HL-60 (cell line): ENCODE data around the gene RGP1.
A peak's percentile ranks its signal among the peaks of the same experiment; 100 is the strongest.

ENCODE experiments used
- DNase-seq, 2 experiments: peaks; one replicate each; pipeline ENCODE4 v3.0.0-alpha.2; 2010 to 2020; ENCODE audit warnings: low read depth in 1 of 2, low spot score in 1 of 2
- H3K27ac ChIP-seq: fragments of 250-450 bp; sonication (Bioruptor Pico); replicated peaks from 2 replicates; pipeline ENCODE4 v1.5.1; 2020; ENCODE audit warnings: mild to moderate bottlenecking, moderate library complexity
- H3K27me3 ChIP-seq: fragments of 250-450 bp; sonication (Bioruptor Pico); 2 replicates; pipeline ENCODE4 v1.5.1; 2021; ENCODE audit warnings: mild to moderate bottlenecking, moderate library complexity; ENCODE audit not compliant: insufficient read depth, poor library complexity, severe bottlenecking
- H3K4me3 ChIP-seq: replicated peaks from 2 replicates; pipeline ENCODE4 v1.5.1; 2011; ENCODE audit warnings: mild to moderate bottlenecking, control low read depth, low read length; ENCODE audit not compliant: insufficient read depth
- GABPA ChIP-seq: IDR thresholded peaks from 2 replicates; pipeline ENCODE4 v1.6.1; 2012; ENCODE audit warnings: low read depth
- POLR2AphosphoS5 ChIP-seq: IDR thresholded peaks from 2 replicates; pipeline ENCODE4 v1.6.1; 2012; ENCODE audit warnings: low read depth
- SPI1 ChIP-seq: IDR thresholded peaks from 2 replicates; pipeline ENCODE4 v1.6.1; 2012; ENCODE audit warnings: low read depth, mild to moderate bottlenecking, borderline replicate concordance
- TF ChIP-seq, protein P1 (sequence below): IDR thresholded peaks from 2 replicates; pipeline ENCODE4 v1.6.1; 2012; ENCODE audit warnings: low read depth; ENCODE audit not compliant: insufficient replicate concordance
- TF ChIP-seq, protein P2 (sequence below): IDR thresholded peaks from one replicate; pipeline ENCODE4 v1.5.1; 2011; ENCODE audit warnings: low read length, control low read depth, inconsistent platforms; ENCODE audit not compliant: insufficient read depth

The RGP1 gene

DNA sequence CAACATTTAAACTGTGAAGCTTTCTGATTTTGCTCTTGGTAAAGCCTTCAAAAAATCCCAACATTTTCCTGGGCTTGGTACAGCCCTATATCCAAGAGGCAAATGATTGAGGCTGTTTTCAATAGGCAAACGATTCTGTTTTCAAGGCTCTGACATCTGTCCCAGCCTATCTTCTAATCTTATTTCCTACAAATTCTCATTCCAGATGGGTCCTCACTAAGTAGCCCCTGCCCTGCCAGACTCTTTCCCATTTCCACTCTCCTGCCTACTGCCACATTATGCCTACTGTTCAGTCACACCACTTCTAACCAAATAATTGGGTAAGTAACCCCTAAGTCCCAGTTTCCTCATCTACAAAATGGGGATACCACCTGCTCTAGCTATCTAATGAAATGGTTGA, 3.5 kb upstream of the RGP1 start:
- DNase-seq: no peak

DNA sequence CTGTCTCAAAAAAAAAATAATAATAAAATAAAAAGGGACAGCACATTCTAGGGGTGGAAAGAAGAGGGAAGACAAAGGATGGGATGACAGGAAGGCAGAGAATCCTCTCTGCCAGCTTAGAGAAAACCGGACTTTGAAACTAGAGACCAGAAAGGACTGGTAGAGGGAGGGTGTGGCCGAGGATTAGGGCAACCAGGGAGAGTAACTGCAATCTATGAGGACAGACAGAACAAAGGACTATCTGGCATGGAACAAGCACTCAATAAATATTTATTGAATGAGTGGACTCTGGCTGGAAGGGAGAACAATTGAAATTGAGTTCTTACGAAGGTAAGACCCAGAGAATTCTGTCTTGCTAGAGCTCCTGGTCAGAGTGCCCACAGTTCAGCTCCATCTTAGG, 2.5 kb upstream of the RGP1 start:
- Histone ChIP-seq H3K27ac (no peak overlapping the region), H3K4me3 (peak overlapping the region; percentile 88), H3K27me3 (no peaks in the 10 kb centered on the region)
- DNase-seq: no peak
- TF ChIP-seq, protein P1, sequence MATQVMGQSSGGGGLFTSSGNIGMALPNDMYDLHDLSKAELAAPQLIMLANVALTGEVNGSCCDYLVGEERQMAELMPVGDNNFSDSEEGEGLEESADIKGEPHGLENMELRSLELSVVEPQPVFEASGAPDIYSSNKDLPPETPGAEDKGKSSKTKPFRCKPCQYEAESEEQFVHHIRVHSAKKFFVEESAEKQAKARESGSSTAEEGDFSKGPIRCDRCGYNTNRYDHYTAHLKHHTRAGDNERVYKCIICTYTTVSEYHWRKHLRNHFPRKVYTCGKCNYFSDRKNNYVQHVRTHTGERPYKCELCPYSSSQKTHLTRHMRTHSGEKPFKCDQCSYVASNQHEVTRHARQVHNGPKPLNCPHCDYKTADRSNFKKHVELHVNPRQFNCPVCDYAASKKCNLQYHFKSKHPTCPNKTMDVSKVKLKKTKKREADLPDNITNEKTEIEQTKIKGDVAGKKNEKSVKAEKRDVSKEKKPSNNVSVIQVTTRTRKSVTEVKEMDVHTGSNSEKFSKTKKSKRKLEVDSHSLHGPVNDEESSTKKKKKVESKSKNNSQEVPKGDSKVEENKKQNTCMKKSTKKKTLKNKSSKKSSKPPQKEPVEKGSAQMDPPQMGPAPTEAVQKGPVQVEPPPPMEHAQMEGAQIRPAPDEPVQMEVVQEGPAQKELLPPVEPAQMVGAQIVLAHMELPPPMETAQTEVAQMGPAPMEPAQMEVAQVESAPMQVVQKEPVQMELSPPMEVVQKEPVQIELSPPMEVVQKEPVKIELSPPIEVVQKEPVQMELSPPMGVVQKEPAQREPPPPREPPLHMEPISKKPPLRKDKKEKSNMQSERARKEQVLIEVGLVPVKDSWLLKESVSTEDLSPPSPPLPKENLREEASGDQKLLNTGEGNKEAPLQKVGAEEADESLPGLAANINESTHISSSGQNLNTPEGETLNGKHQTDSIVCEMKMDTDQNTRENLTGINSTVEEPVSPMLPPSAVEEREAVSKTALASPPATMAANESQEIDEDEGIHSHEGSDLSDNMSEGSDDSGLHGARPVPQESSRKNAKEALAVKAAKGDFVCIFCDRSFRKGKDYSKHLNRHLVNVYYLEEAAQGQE: no peak
- TF ChIP-seq POLR2AphosphoS5 (no peak), GABPA (no peak)

More for the DNA sequence above, 3.5 kb upstream of the RGP1 start:
- TF ChIP-seq SPI1: no peak
- TF ChIP-seq POLR2AphosphoS5: no peak
- TF ChIP-seq, protein P1: no peak
- TF ChIP-seq GABPA: no peak
- TF ChIP-seq, protein P2, sequence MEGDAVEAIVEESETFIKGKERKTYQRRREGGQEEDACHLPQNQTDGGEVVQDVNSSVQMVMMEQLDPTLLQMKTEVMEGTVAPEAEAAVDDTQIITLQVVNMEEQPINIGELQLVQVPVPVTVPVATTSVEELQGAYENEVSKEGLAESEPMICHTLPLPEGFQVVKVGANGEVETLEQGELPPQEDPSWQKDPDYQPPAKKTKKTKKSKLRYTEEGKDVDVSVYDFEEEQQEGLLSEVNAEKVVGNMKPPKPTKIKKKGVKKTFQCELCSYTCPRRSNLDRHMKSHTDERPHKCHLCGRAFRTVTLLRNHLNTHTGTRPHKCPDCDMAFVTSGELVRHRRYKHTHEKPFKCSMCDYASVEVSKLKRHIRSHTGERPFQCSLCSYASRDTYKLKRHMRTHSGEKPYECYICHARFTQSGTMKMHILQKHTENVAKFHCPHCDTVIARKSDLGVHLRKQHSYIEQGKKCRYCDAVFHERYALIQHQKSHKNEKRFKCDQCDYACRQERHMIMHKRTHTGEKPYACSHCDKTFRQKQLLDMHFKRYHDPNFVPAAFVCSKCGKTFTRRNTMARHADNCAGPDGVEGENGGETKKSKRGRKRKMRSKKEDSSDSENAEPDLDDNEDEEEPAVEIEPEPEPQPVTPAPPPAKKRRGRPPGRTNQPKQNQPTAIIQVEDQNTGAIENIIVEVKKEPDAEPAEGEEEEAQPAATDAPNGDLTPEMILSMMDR: no peak
- Histone ChIP-seq H3K4me3 (no peak overlapping the region), H3K27me3 (no peaks in the 10 kb centered on the region), H3K27ac (no peak overlapping the region)

DNA sequence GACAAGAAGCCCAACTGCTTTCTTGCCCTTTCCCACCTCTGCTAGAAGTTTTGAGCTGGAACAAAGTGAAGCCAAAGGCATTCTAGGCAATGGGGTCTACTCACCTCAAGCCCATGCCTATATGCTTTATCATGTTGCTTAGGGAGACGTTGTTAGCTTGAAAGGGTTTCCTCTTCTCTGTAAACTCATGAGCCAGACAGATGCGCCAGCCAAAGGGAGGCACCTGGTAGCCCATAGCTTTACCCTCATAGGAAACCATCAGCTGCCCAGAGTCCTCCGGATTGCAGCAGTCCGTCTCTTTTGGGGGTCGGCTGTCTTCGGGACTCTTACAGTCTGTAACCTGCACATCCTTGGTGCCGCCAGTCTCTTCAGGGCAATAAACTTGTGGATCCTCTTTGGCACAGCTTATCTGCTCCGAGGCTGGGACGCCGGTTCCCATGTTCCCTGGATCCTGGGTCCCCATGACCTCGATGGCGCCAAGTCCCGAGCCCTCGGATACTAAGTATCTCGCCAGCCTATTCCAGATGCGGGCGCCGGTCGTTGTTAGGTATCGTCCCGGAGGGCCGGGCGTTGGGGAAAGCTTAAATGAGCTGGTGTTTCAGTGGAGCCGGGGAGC, 737 bp upstream of the RGP1 start:
- peak overlapping the region; percentile 88 for H3K4me3 ChIP-seq
- TF ChIP-seq, protein P2: no peak
- TF ChIP-seq GABPA (no peak), SPI1 (no peak), POLR2AphosphoS5 (no peak)
- TF ChIP-seq, protein P1: no peak
- H3K27me3 ChIP-seq: no peaks in the 10 kb centered on the region
- no peak for DNase-seq
- peak overlapping the region; percentile 49 for H3K27ac ChIP-seq
